ENCODE results near the gene IKZF1. TPM values are rescaled to one million over a fixed set of nuclear protein-coding genes. Genes with fewer than 3 reads are reported as not detected.

Gene IKZF1
- polyA plus RNA-seq, 2 of the 4 experiments (the other 2 are of a cell fraction), result not detected

DNA sequence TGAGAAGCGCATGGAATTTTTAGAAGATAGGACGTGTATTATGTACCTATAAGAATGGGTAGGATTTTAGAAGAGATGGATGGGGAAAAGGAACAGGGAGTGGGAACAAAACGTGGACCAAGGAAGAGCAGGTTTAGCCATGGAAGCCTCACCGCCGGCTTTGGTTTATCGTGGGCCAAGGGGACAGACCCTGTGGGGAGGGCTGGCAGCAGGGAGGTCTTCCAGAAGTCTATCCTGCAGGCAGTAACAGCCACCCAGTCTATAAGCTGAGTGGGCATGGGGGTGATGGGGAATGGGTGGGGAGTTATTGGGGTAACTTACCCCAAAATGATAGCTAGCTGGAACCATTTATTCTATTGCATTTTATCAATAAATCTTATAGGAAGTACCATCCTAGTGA is 44.9 kb downstream of the IKZF1 start (continued):
- no peak for TF ChIP-seq CTCF (IDR thresholded peaks at IDR 0.05)
- TF ChIP-seq PBX3 (IDR thresholded peaks at IDR 0.05), result no peak
- TF ChIP-seq, protein P1, sequence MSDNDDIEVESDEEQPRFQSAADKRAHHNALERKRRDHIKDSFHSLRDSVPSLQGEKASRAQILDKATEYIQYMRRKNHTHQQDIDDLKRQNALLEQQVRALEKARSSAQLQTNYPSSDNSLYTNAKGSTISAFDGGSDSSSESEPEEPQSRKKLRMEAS (IDR thresholded peaks at IDR 0.05), result no peak
- TF ChIP-seq, protein P2, sequence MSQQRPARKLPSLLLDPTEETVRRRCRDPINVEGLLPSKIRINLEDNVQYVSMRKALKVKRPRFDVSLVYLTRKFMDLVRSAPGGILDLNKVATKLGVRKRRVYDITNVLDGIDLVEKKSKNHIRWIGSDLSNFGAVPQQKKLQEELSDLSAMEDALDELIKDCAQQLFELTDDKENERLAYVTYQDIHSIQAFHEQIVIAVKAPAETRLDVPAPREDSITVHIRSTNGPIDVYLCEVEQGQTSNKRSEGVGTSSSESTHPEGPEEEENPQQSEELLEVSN (IDR thresholded peaks at IDR 0.05; ENCODE audit: borderline replicate concordance, low read depth), result no peak

DNA sequence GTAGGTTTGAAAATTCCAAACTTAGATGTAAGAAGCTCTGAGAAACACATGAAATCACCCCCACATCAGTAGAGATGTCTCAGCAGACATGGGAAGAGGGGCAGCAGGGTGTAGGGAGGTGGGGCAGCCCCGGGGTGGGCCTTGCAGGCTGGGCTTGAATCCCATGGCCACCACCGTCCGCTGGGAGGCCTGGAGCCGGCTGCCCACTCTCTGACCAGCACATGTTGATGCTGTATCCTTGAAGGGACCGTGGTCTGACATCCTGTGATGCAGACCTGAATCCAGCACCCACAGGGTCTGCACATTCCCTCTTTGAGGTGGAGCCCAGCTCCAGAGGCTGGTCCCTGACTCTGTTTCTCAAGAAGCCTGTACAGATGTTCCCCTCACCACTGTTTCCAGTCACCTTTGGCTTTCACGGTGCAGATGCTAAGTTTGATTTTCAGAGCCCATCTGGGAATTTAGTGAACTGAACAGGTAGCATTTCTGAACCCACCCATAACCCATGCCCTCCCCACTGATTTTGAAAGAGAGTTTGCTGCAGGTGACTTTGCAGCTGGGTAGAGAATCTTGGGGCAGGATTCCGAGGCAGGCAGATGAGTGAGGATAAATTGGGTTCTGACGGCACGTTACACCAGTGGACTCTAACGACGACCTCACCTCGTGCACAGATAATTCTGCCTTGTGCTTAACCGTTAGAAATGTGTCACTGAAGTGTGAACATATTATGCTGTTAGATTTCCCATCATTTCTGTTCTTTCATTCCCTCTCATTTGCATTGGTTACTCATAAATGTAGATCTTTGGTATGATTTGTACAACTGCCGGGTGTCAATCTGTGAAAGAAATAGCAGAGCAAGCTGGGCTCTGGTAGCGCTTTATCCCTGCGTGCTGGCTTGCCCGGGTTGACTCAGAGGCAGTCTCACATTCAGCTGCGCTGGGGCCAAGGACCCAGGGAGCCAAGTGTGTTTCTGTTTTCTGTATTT is 45.7 kb downstream of the IKZF1 start:
- TF ChIP-seq, protein P1 (IDR thresholded peaks at IDR 0.05), result no peak
- TF ChIP-seq, protein P3, sequence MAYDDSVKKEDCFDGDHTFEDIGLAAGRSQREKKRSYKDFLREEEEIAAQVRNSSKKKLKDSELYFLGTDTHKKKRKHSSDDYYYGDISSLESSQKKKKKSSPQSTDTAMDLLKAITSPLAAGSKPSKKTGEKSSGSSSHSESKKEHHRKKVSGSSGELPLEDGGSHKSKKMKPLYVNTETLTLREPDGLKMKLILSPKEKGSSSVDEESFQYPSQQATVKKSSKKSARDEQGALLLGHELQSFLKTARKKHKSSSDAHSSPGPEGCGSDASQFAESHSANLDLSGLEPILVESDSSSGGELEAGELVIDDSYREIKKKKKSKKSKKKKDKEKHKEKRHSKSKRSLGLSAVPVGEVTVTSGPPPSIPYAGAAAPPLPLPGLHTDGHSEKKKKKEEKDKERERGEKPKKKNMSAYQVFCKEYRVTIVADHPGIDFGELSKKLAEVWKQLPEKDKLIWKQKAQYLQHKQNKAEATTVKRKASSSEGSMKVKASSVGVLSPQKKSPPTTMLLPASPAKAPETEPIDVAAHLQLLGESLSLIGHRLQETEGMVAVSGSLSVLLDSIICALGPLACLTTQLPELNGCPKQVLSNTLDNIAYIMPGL (CRISPR knock-in tag; IDR thresholded peaks at IDR 0.05; ENCODE audit: borderline replicate concordance), result no peak
- no peak for TF ChIP-seq ESRRA (IDR thresholded peaks at IDR 0.05; ENCODE audit: borderline replicate concordance, low read length)
- Histone ChIP-seq H3K4me2 (no peak overlapping the region), H3K27ac (no peak overlapping the region), H3K9me3 (no peaks in the 10 kb centered on the region), H3K4me3 (no peak overlapping the region), H3K4me1 (no peaks in the 10 kb centered on the region; the same call in 2 of the 3 replicates)
- FAIRE-seq (no peak), ATAC-seq (no peak), DNase-seq (ENCODE audit: low read depth in 1 of 2, low spot score in 1 of 2) (no peak)
- 30% methylated on average over 18 of the region's 18 CpGs for WGBS (ENCODE audit: missing lambda C conversion rate)
- ChIA-PET CTCF (no interaction called here), POLR2A (no interaction called here)

DNA sequence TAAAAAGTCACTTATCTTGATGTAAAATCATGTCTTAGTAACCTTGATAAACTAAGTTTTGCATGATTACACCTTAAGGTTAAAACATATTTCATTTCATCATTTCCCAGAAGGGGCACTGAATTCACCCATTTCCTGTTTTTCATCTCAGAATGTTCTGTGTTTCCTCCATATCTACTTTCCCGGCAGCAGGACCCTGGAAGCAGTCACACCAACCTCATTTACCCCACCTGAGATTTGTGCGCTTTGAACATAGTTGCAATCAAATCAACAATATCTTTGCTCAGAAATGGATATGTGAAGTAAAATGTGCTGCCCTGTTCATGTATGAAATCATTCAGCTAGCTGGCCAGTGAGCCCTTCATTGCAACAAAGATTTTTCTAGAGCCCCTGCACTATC is 46.8 kb downstream of the IKZF1 start:
- ChIA-PET CTCF (no interaction called here), POLR2A (no interaction called here)
- 40% methylated on average over 2 of the region's 2 CpGs for WGBS (ENCODE audit: missing lambda C conversion rate)
- Histone ChIP-seq H3K4me3 (no peak overlapping the region), H3K27ac (no peak overlapping the region), H3K4me1 (no peaks in the 10 kb centered on the region; the same call in 2 of the 3 replicates), H3K9me3 (no peaks in the 10 kb centered on the region), H3K4me2 (no peak overlapping the region)
- no peak for ATAC-seq
- TF ChIP-seq PBX3 (IDR thresholded peaks at IDR 0.05), result no peak
- DNase-seq (ENCODE audit: low read depth in 1 of 2, low spot score in 1 of 2), result no peak
- no peak for FAIRE-seq

GRCh38 chr7:50352282-50352681 is 47.8 kb downstream of the IKZF1 start:
- DNase-seq (ENCODE audit: low read depth in 1 of 2, low spot score in 1 of 2), result no peak
- H3K9me3 ChIP-seq, result no peaks in the 10 kb centered on the region
- no peak overlapping the region for H3K4me3 ChIP-seq
- H3K4me1 ChIP-seq, result no peaks in the 10 kb centered on the region
- TF ChIP-seq RNF2 (IDR thresholded peaks at IDR 0.05; ENCODE audit: borderline replicate concordance, low read depth) (no peak), KDM5A (IDR thresholded peaks at IDR 0.05) (no peak), SMC3 (IDR thresholded peaks at IDR 0.05) (no peak), RFX5 (IDR thresholded peaks at IDR 0.05) (no peak), SREBF2 (IDR thresholded peaks at IDR 0.05) (no peak), CEBPB (IDR thresholded peaks at IDR 0.05) (no peak), KDM1A (IDR thresholded peaks at IDR 0.05; ENCODE audit: low read depth) (no peak)
- TF ChIP-seq, protein P4, sequence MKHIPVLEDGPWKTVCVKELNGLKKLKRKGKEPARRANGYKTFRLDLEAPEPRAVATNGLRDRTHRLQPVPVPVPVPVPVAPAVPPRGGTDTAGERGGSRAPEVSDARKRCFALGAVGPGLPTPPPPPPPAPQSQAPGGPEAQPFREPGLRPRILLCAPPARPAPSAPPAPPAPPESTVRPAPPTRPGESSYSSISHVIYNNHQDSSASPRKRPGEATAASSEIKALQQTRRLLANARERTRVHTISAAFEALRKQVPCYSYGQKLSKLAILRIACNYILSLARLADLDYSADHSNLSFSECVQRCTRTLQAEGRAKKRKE (CRISPR knock-in tag; IDR thresholded peaks at IDR 0.05; ENCODE audit: low read depth), result no peak
- POLR2A ChIA-PET, result no interaction called here
- CTCF ChIA-PET, result no interaction called here
- H3K4me2 ChIP-seq, result no peak overlapping the region
- no peak for FAIRE-seq
- no peak for ATAC-seq
- no peak overlapping the region for H3K27ac ChIP-seq
- 17% methylated on average over 3 of the region's 3 CpGs for WGBS (ENCODE audit: missing lambda C conversion rate)
